HL-60/S4 treated with phorbol 12-myristate 13-acetate at 8.2 ng/mL for 4 days and 3 days (cell line): ENCODE data around the gene ITGAD.

Experiments
- in situ Hi-C: fragments of 300-500 bp; cut with MboI; formaldehyde crosslinking; loops from 2 replicates; pipeline ENCODE4 v1.15.0; 2022; ENCODE audit warnings: low sequenced_read_pairs

ITGAD gene

DNA sequence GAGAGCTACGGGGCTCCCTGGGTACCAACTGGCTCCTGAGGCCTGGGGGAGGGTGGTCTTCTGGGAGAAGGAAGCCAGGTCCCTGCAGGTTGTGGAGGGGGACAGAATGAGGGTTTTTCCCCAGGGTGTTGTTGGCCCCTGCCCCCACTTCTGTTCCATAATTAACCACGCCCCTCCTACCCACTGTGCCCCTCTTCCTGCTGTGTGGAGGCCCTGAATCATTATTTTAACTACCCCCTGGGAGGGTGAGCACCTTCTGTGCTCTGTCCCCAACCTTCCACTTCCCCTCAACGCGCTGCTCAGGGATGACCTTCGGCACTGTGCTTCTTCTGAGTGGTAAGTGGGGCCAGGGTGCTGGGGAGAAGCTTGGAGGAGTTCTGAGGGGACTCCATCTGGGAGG lies at the start of gene ITGAD:
Gene ITGAD, plus strand, starts transcription at position 280 of the 400 bp plus-strand sequence. Its CDS starts 26 bp downstream, at position 306.
- in situ Hi-C loops: no loop called here

DNA sequence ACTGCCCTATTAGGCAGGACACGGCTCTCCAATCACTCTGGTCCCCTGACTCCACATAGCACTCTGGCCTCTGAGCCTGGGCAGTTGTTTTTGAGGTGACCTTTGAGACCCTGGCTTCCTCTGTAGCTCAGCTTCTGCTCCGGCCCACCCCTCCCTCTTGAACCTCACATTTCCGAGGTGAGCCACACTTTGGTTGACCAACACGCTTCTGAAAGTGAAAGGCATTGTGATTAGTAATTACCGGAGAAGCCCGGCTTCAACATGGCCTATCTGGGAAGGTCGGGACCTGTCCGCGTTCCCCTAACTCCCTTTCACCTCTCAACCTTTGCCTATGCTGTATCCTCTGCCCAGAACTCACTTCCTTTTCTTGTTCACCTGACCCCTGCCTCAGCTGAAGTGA lies 48.4 kb upstream of the ITGAD start:
- in situ Hi-C loops: no loop called here

- in situ Hi-C loops: no loop called here
Observed at GRCh38 chr16:31347445-31347844, 45.7 kb upstream of the ITGAD start.

GRCh38 chr16:31348579-31348978 lies 44.6 kb upstream of the ITGAD start:
- in situ Hi-C loops: no loop called here

GRCh38 chr16:31350275-31351005 lies 42.7 kb upstream of the ITGAD start:
- in situ Hi-C loops: no loop called here

DNA sequence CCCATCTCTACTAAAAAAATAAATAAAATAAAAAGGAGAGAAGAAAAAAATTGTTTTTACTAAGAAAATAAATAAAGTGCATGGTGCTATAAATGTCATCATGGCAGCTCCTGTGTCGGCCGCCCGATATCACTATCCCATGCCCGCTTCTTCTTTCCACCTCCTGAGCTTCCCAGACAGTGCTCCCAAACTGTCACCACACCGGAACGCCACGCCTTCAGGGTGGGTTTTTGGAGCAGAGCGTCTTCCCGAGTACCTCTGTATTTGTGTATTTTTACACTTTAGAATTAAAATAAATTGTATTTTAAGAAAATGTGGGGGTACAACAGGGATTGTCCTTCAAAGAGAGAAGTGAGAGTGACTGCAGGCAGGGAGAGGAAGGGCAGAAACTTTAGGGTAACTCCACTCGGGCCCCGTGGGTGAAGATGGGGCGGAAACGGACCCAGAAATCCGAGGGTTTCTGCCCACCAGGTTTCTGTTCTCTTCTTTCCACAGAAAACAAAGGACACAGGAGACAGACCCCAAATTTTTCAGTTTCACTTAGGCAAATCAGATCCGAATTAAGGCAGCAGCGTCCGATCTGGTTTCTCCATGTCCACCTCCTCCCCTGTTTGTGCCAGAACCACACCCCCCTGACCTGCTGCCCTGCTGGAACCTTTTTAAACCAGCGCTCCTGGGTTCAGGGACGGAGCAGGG lies 41.7 kb upstream of the ITGAD start:
- in situ Hi-C loops: no loop called here

DNA sequence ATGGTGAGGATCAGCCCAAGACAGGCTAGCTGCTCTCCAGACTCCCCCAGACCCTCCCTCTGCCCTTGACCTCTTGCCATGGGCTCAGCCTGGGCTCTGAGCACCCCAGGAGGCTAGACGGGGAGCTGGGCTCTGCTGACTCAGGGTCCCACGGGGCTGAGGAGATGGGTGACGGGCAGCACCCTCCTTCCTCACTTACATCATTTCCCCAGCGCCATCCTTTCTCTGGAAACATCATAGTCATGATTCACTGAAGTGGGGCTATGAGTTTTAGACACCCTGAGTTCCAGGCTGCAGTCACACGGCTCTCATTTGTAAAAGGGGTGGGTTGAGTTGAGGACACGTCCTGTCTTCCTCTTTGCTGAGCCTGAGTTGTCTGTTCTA lies 41.2 kb upstream of the ITGAD start:
- in situ Hi-C loops: no loop called here

DNA sequence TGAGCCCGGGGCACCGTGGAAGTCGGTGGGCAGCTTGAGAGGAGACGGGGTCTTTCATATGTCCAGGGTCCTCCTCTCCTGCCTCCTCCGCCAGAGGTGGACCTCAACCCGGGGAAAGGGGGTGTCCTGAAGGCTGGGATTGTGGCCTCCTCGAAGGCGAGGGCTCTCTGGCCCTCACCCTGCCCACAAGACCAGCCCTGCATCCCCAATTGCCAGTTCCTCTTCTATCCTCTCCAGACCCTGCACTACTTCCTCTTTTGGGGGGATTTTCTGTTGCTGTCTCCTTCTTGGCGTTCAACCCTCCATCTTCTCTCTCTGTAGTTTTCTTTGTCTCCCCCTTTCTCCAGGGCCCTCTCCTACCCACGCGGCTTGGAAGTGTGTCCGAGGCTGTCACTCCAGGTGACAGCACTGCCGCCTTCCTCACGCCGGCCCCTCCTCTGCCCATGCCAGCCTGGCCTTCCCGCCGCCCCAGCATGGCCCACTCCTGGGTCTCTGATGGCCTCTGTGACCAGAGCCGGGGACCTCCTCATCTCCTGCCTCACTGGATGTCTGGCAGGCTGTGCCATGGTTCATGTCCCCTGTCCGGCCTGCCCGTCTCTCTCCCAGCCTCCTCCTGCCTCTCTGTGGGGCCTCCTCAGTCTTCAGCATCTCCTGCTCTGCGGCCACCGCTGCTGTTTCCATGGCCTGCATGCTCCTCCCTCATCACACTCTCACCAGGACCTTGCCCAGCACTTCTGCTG lies 40.6 kb upstream of the ITGAD start:
- in situ Hi-C loops: no loop called here

GRCh38 chr16:31354394-31355291 lies 38.5 kb upstream of the ITGAD start, which contains the start of gene ITGAX:
ITGAX (plus strand) TSS chr16:31355176; CDS start chr16:31355255, 79 bp downstream.
- in situ Hi-C loops: no loop called here

DNA sequence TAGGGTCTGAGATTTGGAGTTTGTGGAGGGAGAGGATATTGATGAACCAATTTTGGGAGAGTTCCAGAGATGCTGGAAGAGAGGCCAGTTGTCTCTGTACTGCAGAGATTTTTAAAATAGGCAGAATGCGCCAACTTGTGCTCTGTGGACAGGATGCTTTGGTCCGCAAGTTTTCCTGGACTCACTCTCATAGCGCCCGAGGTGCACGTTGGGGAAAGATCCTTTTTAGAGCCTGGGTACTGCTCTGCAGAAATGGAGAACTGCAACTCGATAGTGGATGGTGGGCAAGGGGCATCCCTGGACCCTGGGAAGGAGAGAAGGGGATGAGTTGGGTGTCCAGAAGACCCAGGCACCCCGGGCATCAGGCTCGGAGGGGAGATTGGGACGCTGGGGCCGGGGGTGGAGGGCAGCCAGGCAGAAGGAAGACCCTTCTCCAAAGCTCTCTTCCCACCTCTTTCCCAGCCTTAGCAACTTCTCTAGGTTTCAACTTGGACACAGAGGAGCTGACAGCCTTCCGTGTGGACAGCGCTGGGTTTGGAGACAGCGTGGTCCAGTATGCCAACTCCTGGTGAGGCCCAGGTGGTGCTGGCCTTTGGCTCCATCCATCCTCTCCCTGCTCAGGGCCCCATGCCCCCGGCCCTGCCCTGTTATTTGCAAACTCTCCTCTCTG lies 37.6 kb upstream of the ITGAD start:
- in situ Hi-C loops: no loop called here

DNA sequence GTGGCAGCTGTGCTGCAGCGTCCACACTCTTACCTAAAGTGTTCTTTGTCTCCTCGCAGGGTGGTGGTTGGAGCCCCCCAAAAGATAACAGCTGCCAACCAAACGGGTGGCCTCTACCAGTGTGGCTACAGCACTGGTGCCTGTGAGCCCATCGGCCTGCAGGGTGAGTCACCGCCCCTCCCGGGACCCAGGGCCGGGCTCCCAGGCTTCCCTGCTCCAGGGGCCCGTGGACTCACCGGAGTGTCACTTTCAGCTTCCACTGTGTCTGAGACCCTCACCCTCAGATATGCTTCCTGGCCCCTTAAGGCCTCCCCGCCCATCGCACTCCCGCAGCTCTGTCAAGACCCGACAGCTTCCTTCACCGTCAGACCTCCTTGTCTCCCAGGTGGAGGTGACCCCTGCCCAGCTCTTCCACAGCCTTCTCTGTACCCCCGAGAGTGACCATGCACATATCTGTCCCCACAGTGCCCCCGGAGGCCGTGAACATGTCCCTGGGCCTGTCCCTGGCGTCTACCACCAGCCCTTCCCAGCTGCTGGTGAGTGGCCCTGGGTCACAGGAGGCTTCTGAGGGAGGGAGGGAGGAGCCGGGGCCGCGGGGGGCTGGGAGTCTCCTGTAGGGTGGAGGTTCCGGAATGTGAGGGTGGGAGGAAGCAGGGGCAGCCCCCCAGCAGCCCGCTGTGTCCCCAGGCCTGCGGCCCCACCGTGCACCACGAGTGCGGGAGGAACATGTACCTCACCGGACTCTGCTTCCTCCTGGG lies 36.4 kb upstream of the ITGAD start:
- in situ Hi-C loops: no loop called here

GRCh38 chr16:31357324-31358109 lies 35.6 kb upstream of the ITGAD start:
- in situ Hi-C loops: no loop called here

GRCh38 chr16:31360251-31360650 lies 32.9 kb upstream of the ITGAD start:
- in situ Hi-C loops: no loop called here

GRCh38 chr16:31361201-31362110 lies 31.7 kb upstream of the ITGAD start:
- in situ Hi-C loops: no loop called here

DNA sequence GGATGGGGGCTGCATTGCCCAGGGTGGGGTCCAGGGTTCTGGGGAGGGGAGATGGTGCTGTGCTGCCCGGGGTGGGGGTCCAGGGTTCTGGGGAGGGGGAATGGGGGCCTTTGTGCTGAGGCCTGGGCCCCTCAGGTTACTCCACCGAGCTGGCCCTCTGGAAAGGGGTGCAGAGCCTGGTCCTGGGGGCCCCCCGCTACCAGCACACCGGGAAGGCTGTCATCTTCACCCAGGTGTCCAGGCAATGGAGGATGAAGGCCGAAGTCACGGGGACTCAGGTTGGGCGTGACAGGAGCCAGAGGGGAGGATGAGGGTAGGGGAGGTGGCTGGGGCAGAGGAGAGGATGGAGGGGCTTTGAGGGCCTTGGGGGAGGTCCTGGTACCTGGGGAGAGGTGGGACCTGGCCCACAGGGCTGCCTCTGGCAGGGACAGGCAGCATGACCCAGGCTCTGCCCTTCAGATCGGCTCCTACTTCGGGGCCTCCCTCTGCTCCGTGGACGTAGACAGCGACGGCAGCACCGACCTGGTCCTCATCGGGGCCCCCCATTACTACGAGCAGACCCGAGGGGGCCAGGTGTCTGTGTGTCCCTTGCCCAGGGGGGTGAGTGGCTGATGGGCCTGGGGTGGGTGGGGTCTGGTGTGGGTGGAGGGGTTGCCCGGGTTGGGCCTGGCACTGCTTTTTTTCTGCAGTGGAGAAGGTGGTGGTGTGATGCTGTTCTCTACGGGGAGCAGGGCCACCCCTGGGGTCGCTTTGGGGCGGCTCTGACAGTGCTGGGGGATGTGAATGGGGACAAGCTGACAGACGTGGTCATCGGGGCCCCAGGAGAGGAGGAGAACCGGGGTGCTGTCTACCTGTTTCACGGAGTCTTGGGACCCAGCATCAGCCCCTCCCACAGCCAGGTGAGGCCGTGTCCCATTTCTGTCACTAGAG lies 30.4 kb upstream of the ITGAD start:
- in situ Hi-C loops: no loop called here

- in situ Hi-C loops: no loop called here
Observed at GRCh38 chr16:31363721-31364120, 29.4 kb upstream of the ITGAD start.

GRCh38 chr16:31364421-31364820 lies 28.7 kb upstream of the ITGAD start:
- in situ Hi-C loops: no loop called here
